Loucy (cell line): ENCODE results near the gene KCNQ5.
"Not testable (repeated sequence)": the region's sequence is repeated elsewhere in the genome, so short reads cannot be mapped to it uniquely, and the experiment has no call there.

ENCODE experiments used
- H2AFZ ChIP-seq: fragments of 200-600 bp; sonication (generic); 2 replicates; pipeline ENCODE4 v1.6.0; 2016; ENCODE audit warnings: antibody characterized with exemption, mild to moderate bottlenecking, low read length, moderate library complexity
- H3F3A ChIP-seq: fragments of 200-600 bp; 2 replicates; pipeline ENCODE4 v1.6.0; 2016; ENCODE audit warnings: antibody characterized with exemption, low read depth, mild to moderate bottlenecking
- H3K27me3 ChIP-seq: fragments of 200-600 bp; sonication (generic); 2 replicates; pipeline ENCODE4 v1.6.1; 2014; ENCODE audit warnings: low read length, mild to moderate bottlenecking; ENCODE audit not compliant: insufficient read depth, poor library complexity, severe bottlenecking
- H3K36me3 ChIP-seq: fragments of 200-600 bp; sonication (generic); 2 replicates; pipeline ENCODE4 v1.6.1; 2016; ENCODE audit warnings: low read length; ENCODE audit not compliant: insufficient read depth
- H3K4me1 ChIP-seq: fragments of 200-600 bp; sonication (generic); 2 replicates; pipeline ENCODE4 v1.5.1; 2014; ENCODE audit warnings: low read length, mild to moderate bottlenecking; ENCODE audit not compliant: insufficient read depth, poor library complexity, severe bottlenecking
- H3K4me2 ChIP-seq: fragments of 200-600 bp; sonication (generic); 2 replicates; pipeline ENCODE4 v1.6.0; 2014; ENCODE audit warnings: antibody characterized with exemption, low read length, low read depth, mild to moderate bottlenecking; ENCODE audit not compliant: poor library complexity, severe bottlenecking
- H3K4me3 ChIP-seq: fragments of 200-600 bp; sonication (generic); 2 replicates; pipeline ENCODE4 v1.5.1; 2014; ENCODE audit warnings: low read length, mild to moderate bottlenecking, mixed read lengths; ENCODE audit not compliant: poor library complexity, severe bottlenecking
- H3K79me2 ChIP-seq: fragments of 200-600 bp; sonication (generic); 2 replicates; pipeline ENCODE4 v1.6.1; 2014; ENCODE audit warnings: low read length; ENCODE audit not compliant: insufficient read depth
- H3K9ac ChIP-seq: fragments of 200-600 bp; sonication (generic); 2 replicates; pipeline ENCODE4 v1.6.0; 2014; ENCODE audit warnings: mild to moderate bottlenecking, low read depth, low read length, moderate library complexity; ENCODE audit not compliant: poor library complexity, severe bottlenecking
- H3K9me2 ChIP-seq: fragments of 200-600 bp; sonication (generic); replicated peaks from 2 replicates; pipeline ENCODE4 v1.6.1; 2016; ENCODE audit warnings: low read depth, low read length, mixed read lengths
- H3K9me3 ChIP-seq: fragments of 200-600 bp; sonication (generic); 2 replicates; pipeline ENCODE4 v1.6.1; 2014; ENCODE audit warnings: mild to moderate bottlenecking, antibody characterized with exemption, low read length, low read depth; ENCODE audit not compliant: insufficient read depth
- H4K20me1 ChIP-seq: fragments of 200-600 bp; sonication (generic); 2 replicates; pipeline ENCODE4 v1.6.0; 2014; ENCODE audit warnings: antibody characterized with exemption, low read length, mild to moderate bottlenecking; ENCODE audit not compliant: insufficient read depth, poor library complexity, severe bottlenecking
- CTCF ChIP-seq: fragments of 200-600 bp; sonication (generic); conservative IDR thresholded peaks from 2 replicates; pipeline ENCODE4 v1.5.1; 2014; ENCODE audit warnings: mild to moderate bottlenecking, antibody characterized with exemption, low read length
- EZH2phosphoT487 ChIP-seq: fragments of 200-600 bp; IDR thresholded peaks from 2 replicates; pipeline ENCODE4 v1.6.1; 2018; ENCODE audit warnings: antibody characterized with exemption, mild to moderate bottlenecking, moderate library complexity, borderline replicate concordance

The KCNQ5 gene

DNA sequence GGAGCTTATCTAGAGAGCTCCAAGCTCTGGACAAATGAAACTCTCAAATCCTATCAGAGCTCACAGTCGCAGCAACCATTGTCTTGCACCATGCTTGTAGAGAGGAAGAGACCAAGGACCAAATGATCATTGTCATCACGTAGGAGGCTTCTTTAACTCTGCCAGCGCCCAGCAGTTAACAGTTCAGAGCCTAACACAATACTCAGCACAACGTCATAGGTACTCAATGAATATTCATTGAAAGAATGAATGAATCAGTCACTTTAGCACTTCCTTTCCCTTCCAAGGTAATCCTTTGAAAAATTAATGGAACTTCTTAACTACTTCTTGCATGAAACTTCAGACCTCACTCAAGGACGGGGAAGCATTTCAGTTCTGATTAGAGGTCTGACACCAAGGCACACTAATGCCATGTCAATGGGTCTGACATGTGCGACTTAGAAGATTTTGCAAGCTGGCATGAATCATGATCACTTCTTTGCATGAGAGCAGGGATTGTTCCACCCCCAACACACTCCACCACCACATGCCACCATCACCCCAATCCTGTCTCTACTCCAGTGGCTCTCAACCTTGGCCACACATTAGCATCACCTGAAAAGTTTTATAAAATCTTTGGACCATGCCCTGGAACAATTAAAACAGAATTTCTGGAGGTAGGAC is 558.3 kb downstream of the KCNQ5 start:
- Histone ChIP-seq H3K4me3 (peak overlapping the region; percentile 54), H3K9me2 (no peaks in the 10 kb centered on the region), H3K4me1 (no peaks in the 10 kb centered on the region), H3K9ac (no peak overlapping the region), H3F3A (no peaks in the 10 kb centered on the region), H3K36me3 (no peaks in the 10 kb centered on the region), H3K27me3 (no peaks in the 10 kb centered on the region), H4K20me1 (no peaks in the 10 kb centered on the region), H3K9me3 (no peaks in the 10 kb centered on the region), H3K79me2 (no peaks in the 10 kb centered on the region), H2AFZ (peak overlapping the region; percentile 44), H3K4me2 (peak overlapping the region; percentile 39)
- TF ChIP-seq EZH2phosphoT487, result no peak
- TF ChIP-seq CTCF, result no peak

DNA sequence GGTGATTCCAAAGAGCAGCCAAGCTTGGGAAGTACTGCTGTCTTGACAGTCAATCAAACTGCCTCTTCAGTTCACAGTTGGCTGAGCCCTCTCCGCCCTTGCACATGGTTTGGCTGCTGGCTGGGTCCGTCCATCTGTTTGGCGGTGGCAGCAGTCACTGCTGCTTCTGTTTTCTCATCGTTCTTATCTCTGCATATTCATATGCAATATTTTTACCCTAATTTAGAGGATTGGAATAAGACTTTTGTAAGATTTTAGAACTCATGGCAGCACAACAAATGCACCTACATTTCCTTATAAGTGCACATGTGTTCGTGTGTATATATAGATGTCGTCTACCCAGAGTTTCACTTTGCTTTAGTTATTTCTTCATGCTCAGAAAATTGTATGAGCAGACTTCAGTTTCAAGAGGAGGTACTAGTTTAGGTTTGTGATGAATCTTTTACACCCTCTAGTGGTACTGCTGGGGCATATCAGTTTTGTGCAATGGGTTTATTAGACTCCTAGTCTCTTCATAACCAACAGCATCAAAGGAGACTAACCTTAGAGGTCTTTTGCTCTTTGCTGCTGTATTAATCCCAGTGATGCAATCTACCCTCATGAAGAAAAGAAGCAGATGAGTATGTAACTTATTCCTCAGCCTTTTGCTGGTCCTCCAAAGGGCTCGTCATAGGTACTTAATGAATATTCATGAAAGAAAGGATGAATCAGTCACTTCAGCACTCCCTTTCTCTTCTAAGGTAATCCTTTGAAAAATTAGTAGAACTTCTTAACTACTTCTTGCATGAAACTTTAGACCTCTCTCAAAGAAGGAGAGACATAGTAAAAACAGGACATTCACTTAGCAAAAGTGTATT is 559.1 kb downstream of the KCNQ5 start:
- TF ChIP-seq EZH2phosphoT487 (no peak), CTCF (peak; percentile 88)
- Histone ChIP-seq H3K79me2 (no peaks in the 10 kb centered on the region), H3F3A (no peaks in the 10 kb centered on the region), H2AFZ (peak overlapping the region; percentile 44), H3K36me3 (no peaks in the 10 kb centered on the region), H3K27me3 (no peaks in the 10 kb centered on the region), H3K9me2 (no peaks in the 10 kb centered on the region), H3K4me2 (peak overlapping the region; percentile 39), H3K9me3 (no peaks in the 10 kb centered on the region), H3K9ac (no peak overlapping the region), H3K4me3 (peak overlapping the region; percentile 54), H3K4me1 (no peaks in the 10 kb centered on the region), H4K20me1 (no peaks in the 10 kb centered on the region)

- no peak for TF ChIP-seq CTCF
- no peak for TF ChIP-seq EZH2phosphoT487
- Histone ChIP-seq H3K36me3 (no peaks in the 10 kb centered on the region), H3K9me3 (no peaks in the 10 kb centered on the region), H4K20me1 (no peaks in the 10 kb centered on the region), H3K4me1 (no peaks in the 10 kb centered on the region), H3K79me2 (no peaks in the 10 kb centered on the region), H2AFZ (0 out of 2 replicates have a peak overlapping the region, but pooled peaks have one; percentile 18), H3K27me3 (no peaks in the 10 kb centered on the region), H3F3A (no peaks in the 10 kb centered on the region), H3K4me2 (no peak overlapping the region), H3K9me2 (no peaks in the 10 kb centered on the region), H3K9ac (no peak overlapping the region), H3K4me3 (no peak overlapping the region)
These were observed 560.2 kb downstream of the KCNQ5 start for GRCh38 chr6:73182021-73182607.

DNA sequence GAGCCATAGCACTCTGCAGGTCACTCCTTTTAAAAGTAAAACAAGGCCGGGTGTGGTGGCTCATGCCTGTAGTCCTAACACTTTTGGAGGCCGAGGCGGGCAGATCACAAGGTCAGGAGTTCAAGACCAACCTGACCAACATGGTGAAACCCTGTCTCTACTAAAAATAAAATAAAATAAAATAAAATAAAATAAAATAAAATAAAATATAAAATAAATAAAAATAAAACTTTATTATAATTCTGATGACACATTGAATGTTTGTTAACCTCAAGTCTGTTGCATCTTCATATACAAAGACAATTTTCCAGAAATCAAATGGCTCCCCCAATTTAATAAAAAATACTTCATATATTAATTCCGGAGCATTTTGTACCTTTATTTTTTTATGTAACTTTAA is 571.4 kb downstream of the KCNQ5 start:
- not testable (repeated sequence) for H3K9ac ChIP-seq, H3K27me3 ChIP-seq, H3K36me3 ChIP-seq, H3F3A ChIP-seq, H3K9me3 ChIP-seq, H3K4me1 ChIP-seq, H3K79me2 ChIP-seq, H4K20me1 ChIP-seq, H3K4me2 ChIP-seq, H3K4me3 ChIP-seq, H3K9me2 ChIP-seq, H2AFZ ChIP-seq
